ENCODE data around the gene SORL1.
"Not testable (repeated sequence)": the region's sequence is repeated elsewhere in the genome, so short reads cannot be mapped to it uniquely, and the experiment has no call there.

Gene SORL1

DNA sequence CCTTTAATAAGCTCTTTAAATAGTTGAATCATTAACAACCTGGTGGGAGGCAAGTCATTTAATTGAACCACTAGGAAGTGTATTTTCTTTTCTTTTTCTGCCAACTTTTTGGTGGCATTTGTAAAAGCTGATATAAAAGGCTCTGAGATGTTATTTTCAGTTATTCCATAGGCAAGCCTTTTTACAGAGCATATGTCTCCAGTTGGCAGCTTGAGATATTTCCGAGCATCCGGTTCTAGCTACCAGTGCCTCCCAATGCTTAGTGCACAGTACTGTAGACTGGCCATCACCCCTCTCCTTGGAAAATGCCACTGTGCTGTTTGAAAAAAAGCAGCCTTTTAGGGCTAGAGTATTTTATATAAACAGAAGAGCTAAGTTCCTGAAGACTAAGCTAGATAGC lies 179.3 kb downstream of the SORL1 start:
- DNase-seq = no peak

DNA sequence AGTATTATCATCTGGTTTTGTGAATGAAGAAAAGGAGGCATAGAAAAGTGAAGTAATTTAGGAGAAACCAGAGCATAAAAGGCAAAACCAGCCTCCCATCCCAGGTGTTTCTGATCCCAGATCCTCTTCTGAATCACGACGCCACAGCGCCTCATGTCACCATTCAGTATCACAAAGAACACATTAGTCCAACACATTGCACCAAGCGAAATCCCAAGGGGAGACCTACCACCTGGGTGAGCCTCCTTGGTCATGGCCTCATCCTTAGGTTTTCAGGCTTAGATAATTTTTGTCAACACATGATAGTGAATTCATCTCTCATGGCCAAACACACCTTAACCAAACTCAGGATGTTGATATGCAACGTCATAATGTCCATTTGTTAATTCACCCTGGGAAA lies 182.2 kb downstream of the SORL1 start:
- no peak for DNase-seq

DNA sequence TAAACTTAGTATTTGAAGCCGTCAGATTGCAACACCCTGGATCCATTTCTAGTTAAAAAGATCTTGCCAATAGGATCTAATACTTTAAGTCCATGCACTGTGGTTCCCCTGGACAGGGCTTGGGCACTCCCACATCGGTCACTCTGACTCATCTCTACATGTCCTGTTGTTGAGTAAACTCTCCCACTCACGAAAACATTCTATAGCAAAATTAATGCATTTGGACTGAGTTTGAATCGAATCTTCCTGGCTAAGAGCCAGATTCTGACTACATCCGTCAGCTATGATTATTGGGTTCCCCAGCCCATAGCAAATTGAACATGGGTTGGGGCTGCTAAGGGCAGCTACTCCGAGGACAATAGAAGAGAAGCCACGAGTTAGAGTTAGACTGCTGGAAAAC lies 182.8 kb downstream of the SORL1 start:
- no peak for DNase-seq

DNA sequence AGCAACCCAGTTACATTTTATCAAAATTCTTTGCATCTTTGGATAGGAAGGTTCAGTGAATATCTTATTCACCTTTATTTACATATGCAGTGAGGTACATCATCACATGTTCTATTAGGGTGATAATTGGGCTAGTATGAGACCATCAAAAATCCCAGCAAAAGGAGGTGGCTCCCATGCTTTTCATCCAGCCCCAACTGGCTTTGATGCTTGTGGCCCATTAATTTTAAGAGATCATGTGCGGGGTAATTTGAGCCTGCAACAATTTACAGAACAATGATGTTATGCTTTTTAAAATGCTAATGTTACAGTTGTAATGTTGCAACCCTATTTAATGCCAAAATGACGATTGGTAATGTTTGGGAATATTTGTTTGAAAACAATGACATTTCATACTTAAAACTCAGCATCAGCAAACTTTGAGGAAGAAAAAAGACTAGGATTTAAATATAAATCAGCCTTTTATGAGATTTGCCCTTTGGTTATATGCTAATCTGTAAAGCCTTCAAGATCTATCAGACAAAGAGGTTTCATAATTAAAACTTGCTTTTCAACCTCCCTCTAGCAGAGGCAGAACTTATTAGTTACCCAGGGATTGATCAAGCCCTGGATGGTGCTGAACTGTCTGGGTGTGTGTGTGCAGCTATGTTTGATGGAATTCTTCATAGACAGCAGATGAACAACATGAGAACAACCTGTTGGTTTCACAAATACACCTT lies 184.1 kb downstream of the SORL1 start:
- no peak for DNase-seq

DNA sequence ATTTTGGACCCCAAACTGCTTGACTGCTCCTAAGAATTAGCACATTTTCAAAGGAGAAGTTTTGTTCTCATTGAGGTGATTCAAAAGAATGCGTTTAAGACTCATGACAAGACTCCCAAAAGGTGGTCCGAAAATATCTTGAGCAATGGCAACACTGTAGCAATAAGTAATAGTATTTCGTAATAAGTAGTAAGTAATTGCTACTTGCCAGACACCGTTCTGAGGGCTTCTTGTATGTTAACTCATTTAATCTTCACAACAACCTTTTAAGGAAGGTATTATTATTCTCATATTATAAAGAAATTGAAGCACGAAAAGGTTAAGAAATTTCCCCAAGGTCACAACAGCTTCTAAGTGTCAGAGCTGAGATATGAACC lies 184.7 kb downstream of the SORL1 start:
- DNase-seq = no peak

DNA sequence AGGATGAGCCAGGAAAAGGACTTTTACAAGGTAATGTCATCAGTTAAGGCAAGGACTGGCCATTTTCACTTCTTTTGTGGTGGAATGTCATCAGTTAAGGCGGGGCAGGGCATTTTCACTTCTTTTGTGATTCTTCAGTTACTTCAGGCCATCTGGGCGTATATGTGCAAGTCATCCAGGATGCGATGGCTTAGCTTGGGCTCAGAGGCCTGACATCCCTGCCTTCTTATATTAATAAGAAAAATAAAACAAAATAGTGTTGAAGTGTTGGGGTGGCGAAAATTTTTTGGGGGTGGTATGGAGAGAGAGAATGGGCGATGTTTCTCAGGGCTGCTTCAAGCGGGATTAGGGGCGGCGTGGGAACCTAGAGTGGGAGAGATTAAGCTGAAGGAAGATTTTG lies 185.5 kb downstream of the SORL1 start:
- not testable (repeated sequence) for DNase-seq

DNA sequence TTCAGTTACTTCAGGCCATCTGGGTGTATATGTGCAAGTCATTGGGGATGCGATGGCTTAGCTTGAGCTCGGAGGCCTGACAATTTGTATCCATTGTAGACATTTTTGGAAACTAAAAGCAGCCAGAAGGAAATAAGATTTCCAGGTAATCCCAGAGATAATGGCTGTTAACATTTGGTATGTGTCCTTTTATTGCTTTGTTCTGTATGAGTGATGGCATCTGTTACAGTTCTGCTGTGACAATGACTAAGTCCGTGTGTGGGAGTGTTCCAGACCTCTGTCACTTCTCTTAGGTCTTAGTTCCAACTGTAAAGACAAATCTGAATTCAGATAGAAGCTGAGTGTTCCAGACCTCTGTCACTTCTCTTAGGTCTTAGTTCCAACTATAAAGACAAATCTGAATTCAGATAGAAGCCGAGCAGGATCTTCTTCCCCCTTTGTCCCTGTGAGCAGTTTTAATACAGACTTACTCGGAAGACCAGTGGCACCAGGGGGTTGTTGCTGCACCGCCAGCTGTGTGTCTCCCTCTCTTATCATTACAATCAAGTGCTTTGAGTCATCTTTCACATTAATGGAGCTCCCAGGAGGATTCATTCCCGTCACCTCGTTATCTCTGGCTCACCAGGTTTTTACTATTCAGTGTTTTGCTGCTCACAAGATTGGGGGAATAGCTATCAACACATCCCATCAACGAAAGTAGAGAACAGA lies 191.5 kb downstream of the SORL1 start:
- no peak for DNase-seq

DNA sequence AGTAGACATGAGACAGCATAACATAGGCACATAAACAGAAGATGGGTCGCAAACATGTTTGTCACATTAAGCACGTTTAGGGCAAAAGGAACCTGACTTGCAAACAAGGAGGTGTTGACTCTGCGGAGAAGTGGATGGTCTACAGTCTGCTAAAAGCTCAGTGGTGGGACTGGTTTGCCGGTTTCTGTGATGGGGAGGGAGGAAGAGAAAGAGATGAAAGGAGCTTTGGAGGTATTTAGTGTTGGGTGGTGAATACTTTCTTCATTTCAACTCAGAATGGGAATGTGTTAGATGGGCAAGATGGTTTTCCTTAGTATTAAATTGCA lies 192.0 kb downstream of the SORL1 start:
- no peak for DNase-seq

DNA sequence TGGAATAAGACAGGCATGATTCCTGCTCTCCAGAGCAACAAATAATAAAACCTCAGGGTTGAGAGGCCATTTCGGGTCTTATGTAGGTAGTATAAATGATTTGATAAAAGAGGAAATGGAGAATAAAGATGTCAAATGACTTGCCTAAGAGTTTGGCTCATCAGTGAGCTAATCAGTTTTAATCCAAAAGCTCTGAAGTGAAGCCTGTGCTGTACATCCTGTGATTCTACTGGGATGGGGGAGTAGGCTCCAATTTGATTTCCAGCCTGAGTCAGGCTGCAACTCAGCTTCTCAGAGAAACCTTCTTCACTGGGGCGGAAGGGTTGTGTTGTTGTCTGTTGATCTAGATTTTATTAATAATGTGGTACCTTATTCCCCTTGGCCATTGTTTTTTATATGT lies 192.9 kb downstream of the SORL1 start:
- no peak for DNase-seq

DNA sequence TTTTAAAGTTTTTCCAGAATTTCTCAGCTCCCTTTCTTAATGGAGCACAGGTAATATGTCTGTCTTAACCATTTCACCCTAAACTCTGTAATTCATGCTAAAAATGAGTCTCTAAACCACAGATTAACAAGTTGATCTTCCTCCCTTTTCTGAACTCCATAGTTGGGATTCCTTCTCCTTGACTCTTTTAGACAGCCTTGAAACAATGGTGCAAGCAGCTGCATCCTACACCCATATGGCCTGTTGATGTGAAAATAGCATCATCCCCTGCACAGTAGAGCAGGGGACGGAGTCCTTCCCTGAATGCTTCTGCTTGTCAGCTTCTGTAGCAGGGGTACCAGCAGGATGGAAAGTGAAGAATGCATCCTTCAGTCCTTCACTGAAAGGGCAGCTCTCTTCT lies 193.5 kb downstream of the SORL1 start:
- DNase-seq = no peak

DNA sequence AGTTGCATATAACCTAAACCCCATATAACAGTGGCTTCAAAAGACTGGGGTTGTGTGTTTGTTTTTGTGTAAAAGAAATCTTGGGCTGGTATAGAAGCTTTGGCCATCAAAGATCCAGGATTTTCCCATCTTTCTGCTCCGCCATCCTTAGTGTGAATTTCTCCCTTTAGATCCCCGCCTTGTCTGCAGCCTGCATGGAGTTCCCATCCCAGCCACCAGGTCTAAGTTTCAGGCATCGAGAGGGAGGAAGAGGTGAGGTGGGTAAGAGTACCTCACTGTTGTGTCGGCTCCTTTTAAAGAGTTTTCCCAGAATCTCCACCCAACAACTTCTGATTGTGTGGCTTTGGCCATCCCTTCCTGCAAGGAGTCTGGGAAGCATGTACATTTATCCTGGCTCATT lies 196.2 kb downstream of the SORL1 start:
- DNase-seq = no peak

DNA sequence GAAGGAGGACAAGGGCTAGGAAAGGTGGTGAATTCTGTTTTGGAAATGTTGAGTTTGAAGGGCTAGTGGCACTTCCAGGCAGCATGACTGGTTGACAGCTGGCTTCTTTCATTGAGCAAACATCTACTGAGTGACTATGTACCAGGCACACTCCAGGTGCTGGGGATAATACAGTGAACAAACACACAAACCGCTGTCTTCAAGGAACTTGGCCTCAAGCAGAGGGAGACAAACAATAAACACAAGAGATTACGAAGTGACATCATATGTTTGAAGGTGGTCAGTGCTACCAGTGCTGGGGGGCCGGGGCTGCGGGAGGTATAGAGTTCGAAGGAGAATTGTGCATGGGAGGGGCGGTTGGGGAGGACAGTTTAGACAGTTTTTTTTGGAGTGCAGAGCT lies 197.7 kb downstream of the SORL1 start:
- no peak for DNase-seq

DNA sequence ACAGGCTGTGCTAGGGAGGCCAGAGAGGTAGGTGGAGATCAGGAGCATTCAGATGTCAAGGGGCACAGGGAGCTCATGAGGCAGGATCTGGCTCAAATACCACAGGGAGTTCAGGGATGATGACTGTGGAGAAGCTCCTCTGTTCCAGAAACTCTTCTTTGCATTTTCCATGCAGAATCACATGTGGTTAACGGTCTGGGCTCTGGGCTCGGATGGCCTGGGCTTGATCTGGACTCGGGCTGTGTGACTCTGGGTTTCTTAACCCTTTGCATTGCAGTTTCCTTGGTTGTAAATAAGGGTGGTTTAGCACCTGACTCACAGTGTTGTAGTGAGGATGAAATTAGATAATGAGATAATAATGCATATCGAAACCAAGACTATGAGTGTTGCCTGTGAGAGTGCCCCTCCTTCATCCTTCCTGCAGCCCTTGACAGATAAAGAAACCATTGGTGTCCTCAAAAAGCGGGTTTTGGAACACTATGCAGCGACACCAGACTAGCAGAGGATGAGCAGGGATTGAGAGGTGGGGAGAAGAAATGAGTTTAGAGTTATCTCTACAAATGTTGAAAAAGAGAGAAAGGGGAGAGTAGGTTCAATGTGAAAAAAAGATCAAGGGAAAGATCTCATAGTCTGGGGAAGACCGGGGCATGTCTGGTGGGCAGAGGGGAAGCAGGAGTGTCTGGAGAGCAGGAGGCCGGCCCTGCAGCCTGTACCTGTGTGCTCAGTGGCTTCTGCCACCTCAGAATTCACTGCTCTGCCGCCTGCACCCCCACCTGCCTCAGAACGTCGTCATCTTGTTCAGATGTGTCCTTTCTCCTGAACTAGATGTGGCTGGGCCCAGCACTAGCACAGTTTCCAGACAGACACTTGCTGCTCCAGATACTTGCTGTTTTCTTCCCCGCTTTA lies 198.5 kb downstream of the SORL1 start:
- DNase-seq = peak; percentile 31

DNA sequence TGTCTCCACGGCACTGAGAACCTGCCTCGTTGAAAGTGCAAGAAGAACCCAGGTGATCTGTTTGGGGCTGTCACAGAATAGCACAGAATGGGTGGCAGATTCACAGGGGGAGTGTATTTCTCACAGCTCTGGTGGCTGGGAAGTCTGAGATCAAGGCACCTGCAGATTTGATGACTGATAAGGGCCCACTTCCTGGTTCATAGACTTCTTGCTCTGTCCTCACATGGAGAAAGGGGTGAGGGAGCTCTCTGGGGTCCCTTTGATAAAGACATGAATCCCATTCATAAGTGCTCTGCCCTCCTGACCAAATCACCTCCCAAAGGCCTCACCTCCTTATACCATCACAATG lies 199.1 kb downstream of the SORL1 start:
- DNase-seq = no peak

DNA sequence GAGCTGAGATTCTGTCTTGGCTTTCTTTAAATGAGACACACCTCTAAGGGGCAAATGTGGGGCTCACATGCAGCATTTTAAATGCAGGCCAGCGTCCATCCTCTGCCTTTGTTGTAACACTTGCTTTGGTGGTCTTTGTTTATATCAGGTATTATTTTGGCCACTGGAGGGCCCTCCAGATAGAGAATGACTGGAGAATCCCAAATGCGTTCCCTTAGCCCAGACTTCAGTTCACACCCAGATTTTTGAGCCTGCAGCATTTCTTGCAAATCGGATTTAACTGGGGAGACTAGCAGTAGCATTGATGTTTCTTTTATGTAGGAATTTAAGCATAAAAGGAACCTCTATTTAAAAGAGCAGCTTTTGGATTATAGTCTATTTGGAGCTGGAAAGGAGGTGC lies 200.9 kb downstream of the SORL1 start:
- no peak for DNase-seq

DNA sequence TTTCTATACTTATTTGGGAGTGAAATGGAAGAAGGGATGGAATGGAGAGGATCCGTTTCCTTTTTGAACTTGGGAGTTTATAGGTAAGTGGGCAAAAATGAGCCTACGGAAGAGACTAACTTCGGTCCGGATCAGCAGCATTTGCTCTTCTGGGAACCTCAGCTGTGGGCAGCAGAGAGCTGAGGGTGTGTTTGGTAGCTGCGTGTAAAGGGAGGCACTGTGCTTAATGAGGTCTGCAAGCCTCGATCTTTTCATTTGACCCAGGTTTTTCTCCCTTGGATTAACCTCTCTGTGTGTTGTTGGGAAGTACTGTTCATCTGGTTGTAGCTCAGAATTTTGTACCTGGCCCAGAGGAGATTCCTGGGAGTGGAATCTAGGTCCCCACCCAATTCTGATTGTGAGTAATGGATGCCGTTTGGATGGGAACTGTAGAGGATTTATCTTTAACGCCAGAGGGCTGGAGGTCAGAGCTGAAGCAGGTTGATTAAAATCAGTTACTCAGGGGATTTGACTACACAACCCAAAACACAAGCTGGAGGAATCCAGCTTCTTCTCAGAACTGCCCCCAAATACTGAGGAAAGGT lies 202.2 kb downstream of the SORL1 start:
- no peak for DNase-seq

DNA sequence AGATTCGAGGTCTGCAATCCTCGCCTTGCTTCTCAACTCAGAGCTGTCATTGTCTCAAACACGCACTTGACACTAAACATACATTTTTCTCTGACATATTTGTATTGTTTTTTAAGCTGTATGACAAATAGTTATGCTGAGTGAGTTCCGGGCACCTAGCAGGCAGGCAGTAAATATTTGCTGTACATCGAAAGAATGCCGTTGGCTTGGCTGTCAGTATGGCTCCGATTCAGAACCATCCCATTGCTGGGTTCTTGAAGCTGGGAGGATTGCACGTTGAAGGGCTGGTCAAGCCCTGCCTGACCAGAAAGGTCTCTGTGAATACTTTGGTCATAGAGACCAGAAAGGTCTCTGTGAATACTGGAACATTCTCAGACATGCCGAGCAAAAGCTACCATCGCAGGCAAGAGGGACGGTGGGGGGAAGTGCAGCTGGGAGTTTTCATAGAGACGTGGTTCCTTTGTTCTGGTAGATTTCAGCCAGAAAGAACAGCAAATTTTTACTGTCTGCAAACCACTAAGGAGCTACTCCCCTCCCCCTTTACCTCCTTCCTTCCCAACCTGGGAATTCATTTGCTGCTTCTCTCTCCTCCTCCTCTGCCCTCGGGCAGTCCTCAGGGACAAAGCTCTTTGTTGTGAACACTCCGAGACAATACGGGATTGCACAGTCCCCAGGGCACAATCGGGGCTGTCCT lies 202.9 kb downstream of the SORL1 start:
- DNase-seq = no peak

DNA sequence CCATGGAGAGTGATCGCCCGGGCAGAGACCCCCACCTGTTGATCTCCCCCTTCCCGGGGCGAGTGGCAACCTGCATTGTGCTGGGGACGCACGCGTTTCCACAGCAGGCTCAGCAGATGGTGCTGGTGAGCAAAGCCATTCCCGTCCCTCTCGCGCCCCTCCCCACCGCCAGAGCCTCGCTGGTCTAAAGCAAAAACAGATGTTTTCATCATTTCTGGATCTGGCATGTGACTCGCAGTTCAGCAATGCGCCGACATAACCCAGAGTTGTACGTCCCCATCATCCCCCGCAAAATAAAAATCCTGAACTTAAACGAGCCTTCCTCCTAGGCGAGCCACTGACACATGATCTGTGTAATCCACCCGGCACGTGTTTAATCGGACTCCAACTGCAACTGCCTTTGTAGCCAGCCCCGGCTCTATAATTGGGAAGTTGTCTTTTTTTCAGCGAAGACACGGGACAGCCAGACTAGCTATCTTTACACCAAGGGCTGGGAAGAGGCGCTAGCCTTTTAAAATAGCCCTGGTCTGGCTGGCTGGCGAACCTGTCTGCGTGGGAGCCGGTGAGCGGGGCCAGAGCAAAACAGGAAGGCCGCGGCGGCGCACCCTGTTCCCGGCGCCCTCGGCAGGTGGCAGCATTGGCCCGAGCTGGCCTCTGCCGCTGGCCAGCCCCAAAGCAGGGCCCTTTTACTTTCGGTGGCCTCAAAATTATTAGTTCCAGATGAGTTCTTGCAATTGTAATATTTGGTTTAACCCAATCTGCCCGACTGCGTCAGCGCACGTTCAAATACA lies 203.6 kb downstream of the SORL1 start:
- peak; percentile 83 for DNase-seq

DNA sequence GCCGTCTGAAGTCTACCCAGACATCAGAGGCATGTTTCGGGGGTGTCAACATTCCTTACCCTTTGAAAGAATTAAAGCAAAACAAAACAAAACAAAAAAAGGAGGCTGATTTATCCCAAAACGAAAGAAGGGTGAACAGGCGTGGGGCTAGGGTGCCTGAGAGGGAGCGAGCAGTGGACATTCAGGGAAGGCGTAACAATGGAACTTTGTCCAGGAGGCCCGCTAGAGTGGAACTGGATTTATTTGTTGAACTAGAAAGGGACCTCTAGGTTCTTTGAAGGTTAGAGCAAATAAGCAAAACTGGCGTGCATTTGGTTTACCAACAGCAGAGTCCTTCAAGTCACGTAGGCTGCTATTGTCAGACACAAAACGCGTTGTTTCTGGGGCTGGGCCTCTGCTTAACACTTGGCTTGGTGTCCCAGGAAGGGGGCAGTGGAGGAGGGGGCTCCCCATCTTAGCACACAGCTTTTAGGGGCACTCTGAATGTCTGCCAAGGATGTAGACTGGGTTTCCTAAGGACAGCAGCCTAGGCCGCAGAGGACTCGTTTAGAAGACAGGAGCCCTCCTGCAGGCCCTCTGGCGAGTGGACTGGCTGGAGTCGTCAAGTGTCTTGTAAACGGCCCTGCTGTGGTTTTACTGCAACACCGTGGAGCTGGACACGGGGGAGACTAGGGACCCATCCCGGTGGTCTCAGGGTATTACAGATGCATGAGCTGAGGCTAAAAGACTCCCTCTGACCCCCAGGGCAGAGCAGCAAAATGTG lies 204.4 kb downstream of the SORL1 start:
- DNase-seq = no peak

DNA sequence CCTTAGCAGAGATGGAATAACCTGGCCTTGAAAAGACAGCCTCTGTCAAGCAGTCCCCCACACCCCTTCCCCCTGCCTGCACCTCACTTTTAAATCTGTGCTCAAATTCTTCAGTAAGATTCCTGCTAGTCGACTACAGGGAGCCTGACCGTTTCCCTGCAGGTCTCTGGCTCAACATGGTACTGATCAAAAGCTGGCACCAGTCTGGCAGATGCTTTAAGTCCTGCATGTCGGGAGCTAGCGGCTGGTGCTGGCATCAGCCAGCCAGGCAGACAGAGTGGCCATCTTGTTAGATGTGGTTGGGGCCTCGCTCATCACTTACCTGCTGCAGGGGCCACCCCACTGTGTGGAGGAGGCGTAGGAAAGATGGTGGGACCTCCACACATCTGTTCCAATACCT lies 205.0 kb downstream of the SORL1 start:
- DNase-seq = no peak

DNA sequence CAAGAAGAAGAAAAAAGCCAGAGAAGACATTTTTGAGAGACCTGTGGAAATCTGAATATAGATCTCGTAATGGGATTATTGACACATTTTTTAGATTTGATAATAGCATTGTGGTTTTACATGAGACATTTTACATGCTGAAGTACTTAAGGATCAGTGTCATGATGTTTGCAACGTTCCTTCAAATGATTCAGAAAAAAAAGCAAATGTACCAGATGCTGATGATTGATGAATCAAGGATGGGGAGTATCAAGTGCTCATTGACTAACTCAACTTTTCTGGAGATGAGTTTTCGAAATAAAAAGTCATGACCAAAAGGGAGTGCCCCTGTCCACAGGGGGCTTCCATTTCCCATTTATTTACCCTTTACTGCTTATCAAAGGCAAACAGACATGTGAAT lies 207.7 kb downstream of the SORL1 start:
- DNase-seq = no peak

All from stimulated activated CD8-positive, alpha-beta memory T cell treated with anti-CD3 and anti-CD28 coated beads, Interleukin-4, amount 100 ng/mL, for 48 hours (primary cell).